Natural killer cell (primary cell): ENCODE measurements around the gene BORA. TPM values are rescaled to one million over a fixed set of nuclear protein-coding genes. Genes with fewer than 3 reads are reported as not detected.
"Not testable (repeated sequence)": the region's sequence is repeated elsewhere in the genome, so short reads cannot be mapped to it uniquely, and the experiment has no call there.

Experiments used
- ATAC-seq, 3 donors: fragments of 150-1000 bp in 2 of 3; fragments of 200-7000 bp in 1 of 3; cut with Tn5 transposase; 1 replicate in 1 of 3; 2 replicates in 2 of 3; pipeline ENCODE4 v1.10.0; 2021; ENCODE audit warnings: mild to moderate bottlenecking in 2 of 3, moderate library complexity in 2 of 3
- DNase-seq, 2 donors: peaks; one replicate each; pipeline versions ENCODE4 v3.0.0 to v3.0.0-alpha.2; 2013 to 2021; ENCODE audit warnings: mixed read lengths in 1 of 2
- H3K27ac ChIP-seq: one replicate; pipeline ENCODE4 v1.5.1; 2013; ENCODE audit warnings: mild to moderate bottlenecking, low read length
- H3K27me3 ChIP-seq: one replicate; pipeline ENCODE4 v1.6.1; 2013; ENCODE audit warnings: low read length; ENCODE audit not compliant: control insufficient read depth, insufficient read depth
- H3K36me3 ChIP-seq: one replicate; pipeline ENCODE4 v1.6.1; 2013; ENCODE audit warnings: low read length; ENCODE audit not compliant: control insufficient read depth, insufficient read depth
- H3K4me1 ChIP-seq: one replicate; pipeline ENCODE4 v1.6.1; 2013; ENCODE audit warnings: low read length; ENCODE audit not compliant: control insufficient read depth, insufficient read depth
- H3K4me3 ChIP-seq: one replicate; pipeline ENCODE4 v1.5.1; 2013; ENCODE audit warnings: low read length
- H3K9me3 ChIP-seq: one replicate; pipeline ENCODE4 v1.6.1; 2013; ENCODE audit warnings: low read length; ENCODE audit not compliant: control insufficient read depth, insufficient read depth
- H3K27ac Mint-ChIP-seq, 2 donors: one replicate each; pipeline ENCODE4 v1.8.0; 2022; ENCODE audit warnings: mild to moderate bottlenecking in 2 of 2, mixed read lengths in 2 of 2, moderate library complexity in 1 of 2
- H3K27me3 Mint-ChIP-seq, 2 donors: one replicate each; pipeline ENCODE4 v1.8.0; 2022; ENCODE audit warnings: low read depth in 2 of 2, mixed read lengths in 2 of 2
- H3K36me3 Mint-ChIP-seq: one replicate; pipeline ENCODE4 v1.8.0; 2022; ENCODE audit warnings: mixed read lengths
- H3K4me1 Mint-ChIP-seq, 2 donors: one replicate each; pipeline ENCODE4 v1.8.0; 2022; ENCODE audit warnings: mixed read lengths in 2 of 2
- H3K4me3 Mint-ChIP-seq: one replicate; pipeline ENCODE4 v1.8.0; 2022; ENCODE audit warnings: mild to moderate bottlenecking, moderate library complexity, mixed read lengths
- H3K9me3 Mint-ChIP-seq, 2 donors: one replicate each; pipeline ENCODE4 v1.8.0; 2022; ENCODE audit warnings: mixed read lengths in 2 of 2
- WGBS: methylation state at CpG from one replicate; pipeline ENCODE4 v1.1.7; 2013; ENCODE audit warnings: missing lambda C conversion rate; ENCODE audit not compliant: insufficient coverage; 5-methylcytosine and 5-hydroxymethylcytosine counted together
- intact Hi-C: fragments of 100-400 bp; cut with micrococcal nuclease; formaldehyde crosslinking; loops from one replicate; pipeline ENCODE4 v1.14.2; 2022
- total RNA-seq, 4 donors: library from RNA; stranded (reverse); fragments of 120-200 nt in 1 of 4; gene quantifications; one replicate each; pipeline versions ENCODE4 v1.2.3 to v1.2.4, GENCODE V29; 2013 to 2022
- TF ChIP-seq, protein P1 (sequence below): fragments of 200-600 bp; IDR thresholded peaks from one replicate; pipeline ENCODE4 v1.8.0; 2022; ENCODE audit warnings: antibody characterized with exemption

The BORA gene
- total RNA-seq, 3 donors from 2014 or later (not counting 1 experiment from before 2014, with no cell fraction given), result 4.9 to 7.4 (median 5.5) TPM

DNA sequence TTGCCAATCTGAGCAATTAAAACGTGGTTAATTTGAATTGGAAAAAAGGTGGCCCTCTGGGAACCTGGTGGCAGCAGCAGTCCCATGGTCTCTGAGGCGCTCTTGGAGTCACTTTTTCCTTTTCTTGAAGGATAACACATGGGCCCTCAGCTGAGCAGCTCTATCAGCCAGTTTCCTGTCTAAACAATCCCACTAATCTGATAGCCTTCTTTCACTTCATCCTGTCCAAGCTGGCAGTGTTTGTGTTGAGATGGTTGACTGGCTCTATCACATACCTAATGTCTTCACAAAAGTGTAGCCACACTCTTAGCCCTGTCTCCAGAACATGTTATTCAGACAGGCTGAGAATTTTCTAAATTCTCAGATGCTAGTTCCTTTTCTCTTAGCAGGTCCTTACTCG lies 10.9 kb upstream of the BORA start:
- Mint-ChIP-seq H3K36me3 (peaks cover 20% of the 10 kb centered on the region), H3K27me3 (no peaks in the 10 kb centered on the region), H3K4me1 (peaks cover 28 to 37% of the 10 kb centered on the region in 2 donors), H3K27ac (peak overlapping the region in 1 of 2 donors; percentile 18), H3K9me3 (no peaks in the 10 kb centered on the region), H3K4me3 (no peak overlapping the region)
- no peak overlapping the region for H3K27ac ChIP-seq
- H3K4me3 ChIP-seq, result no peak overlapping the region
- intact Hi-C loops, result no loop called here
- ATAC-seq (no peak), DNase-seq (no peak)
- H3K36me3 ChIP-seq, result peaks cover 38% of the 10 kb centered on the region
- H3K27me3 ChIP-seq, result no peaks in the 10 kb centered on the region
- 61% methylated on average over 3 of the region's 3 CpGs for WGBS
- H3K4me1 ChIP-seq, result no peaks in the 10 kb centered on the region
- TF ChIP-seq, protein P1, sequence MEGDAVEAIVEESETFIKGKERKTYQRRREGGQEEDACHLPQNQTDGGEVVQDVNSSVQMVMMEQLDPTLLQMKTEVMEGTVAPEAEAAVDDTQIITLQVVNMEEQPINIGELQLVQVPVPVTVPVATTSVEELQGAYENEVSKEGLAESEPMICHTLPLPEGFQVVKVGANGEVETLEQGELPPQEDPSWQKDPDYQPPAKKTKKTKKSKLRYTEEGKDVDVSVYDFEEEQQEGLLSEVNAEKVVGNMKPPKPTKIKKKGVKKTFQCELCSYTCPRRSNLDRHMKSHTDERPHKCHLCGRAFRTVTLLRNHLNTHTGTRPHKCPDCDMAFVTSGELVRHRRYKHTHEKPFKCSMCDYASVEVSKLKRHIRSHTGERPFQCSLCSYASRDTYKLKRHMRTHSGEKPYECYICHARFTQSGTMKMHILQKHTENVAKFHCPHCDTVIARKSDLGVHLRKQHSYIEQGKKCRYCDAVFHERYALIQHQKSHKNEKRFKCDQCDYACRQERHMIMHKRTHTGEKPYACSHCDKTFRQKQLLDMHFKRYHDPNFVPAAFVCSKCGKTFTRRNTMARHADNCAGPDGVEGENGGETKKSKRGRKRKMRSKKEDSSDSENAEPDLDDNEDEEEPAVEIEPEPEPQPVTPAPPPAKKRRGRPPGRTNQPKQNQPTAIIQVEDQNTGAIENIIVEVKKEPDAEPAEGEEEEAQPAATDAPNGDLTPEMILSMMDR, result no peak
- peaks cover 8% of the 10 kb centered on the region for H3K9me3 ChIP-seq

GRCh38 chr13:72726185-72726584 lies 1.5 kb upstream of the BORA start:
- peaks cover 14% of the 10 kb centered on the region for H3K4me1 ChIP-seq
- Mint-ChIP-seq H3K4me1 (peaks cover 55 to 58% of the 10 kb centered on the region in 2 donors), H3K4me3 (peak overlapping the region; percentile 96), H3K27ac (peak overlapping the region; percentile 86 to 89)
- H3K27me3 ChIP-seq, H3K36me3 ChIP-seq, H3K9me3 Mint-ChIP-seq, ATAC-seq, DNase-seq, H3K36me3 Mint-ChIP-seq, H3K27ac ChIP-seq, H3K27me3 Mint-ChIP-seq, H3K4me3 ChIP-seq, H3K9me3 ChIP-seq: not testable (repeated sequence)
- WGBS, result 92% methylated on average over 11 of the region's 15 CpGs
- intact Hi-C loops, result loop anchor here (2.0 kb wide), 1 partner anchor 1435 kb away; no protein-coding TSS in a partner anchor

GRCh38 chr13:72726726-72727416 lies 852 bp upstream of the BORA start:
- Histone ChIP-seq H3K27ac (peak overlapping the region; percentile 73), H3K27me3 (no peaks in the 10 kb centered on the region), H3K4me1 (peaks cover 14% of the 10 kb centered on the region), H3K4me3 (peak overlapping the region; percentile 94), H3K9me3 (no peaks in the 10 kb centered on the region), H3K36me3 (peaks cover 3% of the 10 kb centered on the region)
- Mint-ChIP-seq H3K36me3 (no peaks in the 10 kb centered on the region), H3K4me3 (peak overlapping the region; percentile 96), H3K27me3 (no peaks in the 10 kb centered on the region), H3K9me3 (no peaks in the 10 kb centered on the region), H3K4me1 (peaks cover 48 to 51% of the 10 kb centered on the region in 2 donors), H3K27ac (peak overlapping the region; percentile 86 to 89)
- intact Hi-C loops, result loop anchor here (1.0 to 2.0 kb wide), 2 partner anchors 54 to 1436 kb away; partner anchors contain the start of gene DIS3
- under 1% methylated on average over 49 of the region's 49 CpGs for WGBS
- ATAC-seq, result peak; percentile 11 to 31 (median 22)
- peak in 1 of 2 donors; percentile 59 for DNase-seq
- TF ChIP-seq, protein P1, result no peak

DNA sequence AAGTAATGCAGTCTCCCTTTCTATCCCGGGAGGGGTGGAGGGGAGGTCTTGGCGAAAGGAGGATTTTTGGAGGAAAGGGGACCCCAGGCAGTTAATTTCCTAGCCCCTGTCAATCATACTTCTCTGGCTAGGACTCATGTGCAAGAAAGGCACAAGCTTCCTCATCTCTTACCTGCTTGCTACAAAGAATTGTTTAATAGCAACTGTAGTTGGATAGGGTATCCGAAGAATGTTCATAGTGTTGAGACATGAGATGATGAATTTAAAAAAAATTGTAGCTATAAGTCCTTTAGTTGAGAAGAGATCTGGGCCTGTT lies 525 bp downstream of the BORA start:
- DNase-seq (peak in 1 of 2 donors; percentile 6), ATAC-seq (no peak)
- Mint-ChIP-seq H3K9me3 (no peaks in the 10 kb centered on the region), H3K27me3 (no peaks in the 10 kb centered on the region), H3K4me3 (peak overlapping the region; percentile 96), H3K4me1 (peaks cover 42 to 48% of the 10 kb centered on the region in 2 donors), H3K36me3 (no peaks in the 10 kb centered on the region), H3K27ac (peak overlapping the region; percentile 86 to 89)
- no peaks in the 10 kb centered on the region for H3K9me3 ChIP-seq
- H3K36me3 ChIP-seq, result peaks cover 5% of the 10 kb centered on the region
- TF ChIP-seq, protein P1, result no peak
- intact Hi-C loops, result no loop called here
- peaks cover 14% of the 10 kb centered on the region for H3K4me1 ChIP-seq
- H3K27me3 ChIP-seq, result no peaks in the 10 kb centered on the region
- peak overlapping the region; percentile 55 for H3K27ac ChIP-seq
- 8% methylated on average over 3 of the region's 3 CpGs for WGBS
- H3K4me3 ChIP-seq, result peak overlapping the region; percentile 94
